ENCODE data around the gene LY6G6C.

- no peak for TF ChIP-seq POLR2AphosphoS5 (IDR thresholded peaks at IDR 0.05)
- TF ChIP-seq POLR2A (IDR thresholded peaks at IDR 0.05) = no peak
- no peak for TF ChIP-seq CTCF (IDR thresholded peaks at IDR 0.05)
- TF ChIP-seq EP300 (IDR thresholded peaks at IDR 0.05) = no peak
These were observed 19.7 kb downstream of the LY6G6C start for GRCh38 chr6:31701666-31702404.

All from gastroesophageal sphincter (tissue), 3 donors.